A549 (cell line): ENCODE measurements around the gene CALN1. TPM values are rescaled to one million over a fixed set of nuclear protein-coding genes. Genes with fewer than 3 reads are reported as not detected.

Source experiments
- ATAC-seq, 2 experiments: fragments of 200-7000 bp in 1 of 2; fragments of >200 bp in 1 of 2; cut with Nextera tagmentation in 1 of 2; cut with Tn5 transposase in 1 of 2; 3 replicates each; pipeline versions ENCODE4 v1.8.0 to v1.9.1; 2018 to 2020; ENCODE audit warnings: mild to moderate bottlenecking in 1 of 2, moderate library complexity in 1 of 2
- CTCF ChIA-PET: fragments of 300-600 bp; sonication (Branson Sonifier 250); formaldehyde crosslinking; extraction: SDS; loops from one replicate; lab custom pipeline; 2021; ENCODE audit warnings: antibody characterized with exemption, inconsistent platforms; lab: Yijun Ruan, JAX
- POLR2A ChIA-PET: fragments of 350-600 bp; formaldehyde crosslinking; extraction: SDS; loops from one replicate; lab custom pipeline; 2021; ENCODE audit warnings: antibody characterized with exemption, inconsistent platforms; lab: Yijun Ruan, JAX
- DNase-seq, 2 experiments: peaks; one replicate each; pipeline versions ENCODE4 v3.0.0 to v3.0.0-alpha.2; 2011 to 2016; ENCODE audit warnings: low read depth in 1 of 2, low spot score in 1 of 2
- FAIRE-seq: peaks from 2 replicates; lab custom pipeline; 2011; peaks lifted over from hg19 to GRCh38; lab: Jason Lieb, UNC
- H3K27ac ChIP-seq, 2 experiments: fragments of >200 bp; sonication (Bioruptor Twin); formaldehyde crosslinking; 3 replicates each; pipeline ENCODE4 v1.5.1; 2016 to 2017
- H3K4me1 ChIP-seq: fragments of >200 bp; sonication (Bioruptor Twin); formaldehyde crosslinking; 3 replicates; pipeline ENCODE4 v1.6.1; 2016
- H3K4me2 ChIP-seq: fragments of >200 bp; sonication (Bioruptor Twin); formaldehyde crosslinking; 3 replicates; pipeline ENCODE4 v1.6.1; 2016
- H3K4me3 ChIP-seq: fragments of >200 bp; sonication (Bioruptor Twin); formaldehyde crosslinking; 3 replicates; pipeline ENCODE4 v1.5.1; 2016
- H3K9me3 ChIP-seq: fragments of >200 bp; sonication (Bioruptor Twin); formaldehyde crosslinking; 3 replicates; pipeline ENCODE4 v1.6.1; 2016
- CBX8 ChIP-seq: fragments of 200-600 bp; sonication (generic); IDR thresholded peaks from 2 replicates; pipeline ENCODE4 v1.6.1; 2016
- CEBPB ChIP-seq, 2 experiments: fragments of >200 bp in 1 of 2; sonication (Bioruptor Twin) in 1 of 2; formaldehyde crosslinking in 1 of 2; IDR thresholded peaks; 2 replicates each; pipeline ENCODE4 v1.6.1; 2012 to 2016
- CHD2 ChIP-seq: fragments of 150-350 bp; IDR thresholded peaks from 2 replicates; pipeline ENCODE4 v1.6.1; 2014; ENCODE audit warnings: low read length; ENCODE audit not compliant: partially characterized antibody
- EHF ChIP-seq: fragments of 250-450 bp; sonication (Bioruptor Pico); IDR thresholded peaks from 2 replicates; pipeline ENCODE4 v1.5.0; 2020; ENCODE audit warnings: mild to moderate bottlenecking
- EHMT2 ChIP-seq: fragments of 200-600 bp; sonication (generic); IDR thresholded peaks from 2 replicates; pipeline ENCODE4 v1.6.1; 2016; ENCODE audit warnings: antibody characterized with exemption, low read depth, mild to moderate bottlenecking, moderate library complexity
- ESRRA ChIP-seq: fragments of 150-350 bp; IDR thresholded peaks from 2 replicates; pipeline ENCODE4 v1.6.1; 2014; ENCODE audit warnings: mild to moderate bottlenecking, low read length, borderline replicate concordance
- FOSB ChIP-seq: fragments of 250-450 bp; sonication (Bioruptor Pico); IDR thresholded peaks from 2 replicates; pipeline ENCODE4 v1.5.0; 2020; ENCODE audit warnings: mild to moderate bottlenecking, moderate library complexity
- FOXS1 ChIP-seq: fragments of 250-450 bp; sonication (Bioruptor Pico); IDR thresholded peaks from 2 replicates; pipeline ENCODE4 v1.5.0; 2020; ENCODE audit warnings: mild to moderate bottlenecking, moderate library complexity
- HOXA7 ChIP-seq: fragments of 250-450 bp; sonication (Bioruptor Pico); IDR thresholded peaks from 2 replicates; pipeline ENCODE4 v1.5.0; 2020; ENCODE audit warnings: mild to moderate bottlenecking, moderate library complexity
- HOXB13 ChIP-seq: fragments of 250-450 bp; sonication (Bioruptor Pico); IDR thresholded peaks from 2 replicates; pipeline ENCODE4 v1.5.0; 2020; ENCODE audit warnings: low read depth, mild to moderate bottlenecking, moderate library complexity
- JUN ChIP-seq, 2 experiments: fragments of >200 bp; sonication (Bioruptor Twin); formaldehyde crosslinking; IDR thresholded peaks; 2 replicates in 1 of 2; 3 replicates in 1 of 2; pipeline ENCODE4 v1.6.1; 2016 to 2017
- JUNB ChIP-seq: fragments of >200 bp; sonication (Bioruptor Twin); formaldehyde crosslinking; IDR thresholded peaks from 2 replicates; pipeline ENCODE4 v1.6.1; 2016
- KDM1A ChIP-seq: fragments of 200-600 bp; sonication (generic); IDR thresholded peaks from 2 replicates; pipeline ENCODE4 v1.6.1; 2016; ENCODE audit warnings: low read depth, mild to moderate bottlenecking
- KDM5A ChIP-seq: fragments of 200-600 bp; sonication (generic); IDR thresholded peaks from 2 replicates; pipeline ENCODE4 v1.6.1; 2016; ENCODE audit warnings: antibody characterized with exemption, mild to moderate bottlenecking
- MYC ChIP-seq: IDR thresholded peaks from 2 replicates; pipeline ENCODE4 v1.6.1; 2012; ENCODE audit warnings: mild to moderate bottlenecking, inconsistent platforms, low read length, improper control_type of control experiment, borderline replicate concordance
- NFE2L2 ChIP-seq: fragments of 150-350 bp; conservative IDR thresholded peaks from 2 replicates; pipeline ENCODE4 v1.6.1; 2014; ENCODE audit warnings: low read length
- POLR2A ChIP-seq: IDR thresholded peaks from 2 replicates; pipeline ENCODE4 v1.6.1; 2012; ENCODE audit warnings: mild to moderate bottlenecking, low read length
- RARB ChIP-seq: fragments of 250-450 bp; sonication (Bioruptor Pico); IDR thresholded peaks from 2 replicates; pipeline ENCODE4 v1.8.0; 2021; ENCODE audit warnings: mild to moderate bottlenecking, moderate library complexity
- RCOR1 ChIP-seq: fragments of 150-350 bp; IDR thresholded peaks from 2 replicates; pipeline ENCODE4 v1.6.1; 2014; ENCODE audit warnings: antibody characterized with exemption, low read length, low read depth
- RFX5 ChIP-seq: fragments of 450-650 bp; IDR thresholded peaks from 2 replicates; pipeline ENCODE4 v1.7.1; 2014; ENCODE audit warnings: antibody characterized with exemption, mild to moderate bottlenecking, moderate library complexity
- SMC3 ChIP-seq: fragments of >200 bp; sonication (Bioruptor Twin); formaldehyde crosslinking; IDR thresholded peaks from 3 replicates; pipeline ENCODE4 v1.6.1; 2018; ENCODE audit warnings: inconsistent platforms
- SREBF2 ChIP-seq: fragments of 450-650 bp; IDR thresholded peaks from 2 replicates; pipeline ENCODE4 v1.6.1; 2014; ENCODE audit warnings: mild to moderate bottlenecking, moderate library complexity
- ZFP36 ChIP-seq: fragments of 450-650 bp; IDR thresholded peaks from 2 replicates; pipeline ENCODE4 v1.6.1; 2014; ENCODE audit warnings: borderline replicate concordance; ENCODE audit not compliant: partially characterized antibody
- ZNF302 ChIP-seq: fragments of 250-450 bp; sonication (Bioruptor Pico); IDR thresholded peaks from 2 replicates; pipeline ENCODE4 v1.9.0; 2021; ENCODE audit warnings: inconsistent platforms, mild to moderate bottlenecking, moderate library complexity
- WGBS: methylation state at CpG from one replicate; pipeline ENCODE4 v1.1.6; 2017; ENCODE audit errors: missing lambda C conversion rate; 5-methylcytosine and 5-hydroxymethylcytosine counted together
- polyA plus RNA-seq, 4 experiments: library from polyadenylated mRNA; depleted of rRNA in 3 of 4; stranded (reverse); fragments of >200 nt; fragmentation: RNase III in 1 of 4; extraction: RNeasy Plus Mini Kit Qiagen cat#74134 plus additional on column Dnase treatment in 1 of 4; gene quantifications; 2 replicates in 3 of 4; 3 replicates in 1 of 4; pipeline ENCODE4 v1.2.3, GENCODE V29; 2011 to 2017
- TF ChIP-seq, protein P1 (sequence below): fragments of 150-350 bp; IDR thresholded peaks from 2 replicates; pipeline ENCODE4 v1.6.1; 2014; ENCODE audit warnings: low read depth, mild to moderate bottlenecking, low read length
- TF ChIP-seq, protein P2 (sequence below): fragments of >200 bp; sonication (Bioruptor Twin); formaldehyde crosslinking; IDR thresholded peaks from 3 replicates; pipeline ENCODE4 v1.6.1; 2016
- TF ChIP-seq, protein P3 (sequence below): fragments of 450-650 bp; IDR thresholded peaks from 2 replicates; pipeline ENCODE4 v1.6.1; 2014; ENCODE audit warnings: antibody characterized with exemption
- TF ChIP-seq, protein P4 (sequence below): fragments of 200-600 bp; sonication (generic); IDR thresholded peaks from 2 replicates; pipeline ENCODE4 v1.6.1; 2016; ENCODE audit warnings: antibody characterized with exemption, mild to moderate bottlenecking, moderate library complexity
- TF ChIP-seq, protein P5 (sequence below): fragments of >200 bp; sonication (Bioruptor Twin); formaldehyde crosslinking; IDR thresholded peaks from 2 replicates; pipeline ENCODE4 v1.6.1; 2016
- TF ChIP-seq, protein P6 (sequence below): fragments of 250-450 bp; sonication (Bioruptor Pico); IDR thresholded peaks from 2 replicates; pipeline ENCODE4 v1.5.0; 2020; ENCODE audit warnings: low read depth, mild to moderate bottlenecking, moderate library complexity
- TF ChIP-seq, protein P7 (sequence below): IDR thresholded peaks from 2 replicates; pipeline ENCODE4 v1.6.1; 2012

CALN1 gene
- polyA plus RNA-seq, 2 of the 4 experiments (the other 2 are of a cell fraction): not detected

DNA sequence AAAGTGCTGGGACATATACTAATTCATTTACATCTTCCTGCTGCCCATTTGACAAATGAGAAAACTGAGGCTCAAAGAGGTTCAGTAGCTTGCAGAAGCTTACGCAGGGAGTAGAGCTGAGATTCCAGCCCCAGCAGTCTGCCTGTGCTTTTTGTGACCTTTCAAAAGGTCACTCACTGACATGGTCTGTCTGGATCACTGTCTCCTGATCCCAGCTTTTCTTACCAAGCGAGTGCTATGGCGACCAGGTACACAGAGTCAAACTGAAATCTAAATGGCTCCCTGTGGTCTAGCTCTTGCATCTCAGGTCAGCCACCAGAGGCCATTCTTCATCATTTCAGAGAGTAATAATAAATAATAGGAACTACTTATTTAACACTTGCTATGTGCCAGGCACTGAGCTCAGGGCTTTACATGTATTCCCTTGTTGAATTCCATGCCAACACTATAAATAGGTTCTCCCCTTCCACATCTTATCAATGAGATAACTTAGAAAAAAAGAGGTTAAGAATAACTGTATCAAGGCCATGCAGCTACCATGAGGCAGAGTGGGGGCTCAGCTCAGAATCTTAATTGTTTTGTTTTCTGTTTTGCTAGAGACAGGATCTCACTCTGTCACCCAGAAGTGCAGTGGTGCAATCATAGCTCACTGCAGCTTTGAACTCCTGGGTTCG lies 381.0 kb downstream of the CALN1 start:
- H3K4me1 ChIP-seq: no peaks in the 10 kb centered on the region
- FAIRE-seq (no peak), ATAC-seq (no peak), DNase-seq (no peak)
- no peak overlapping the region for H3K4me3 ChIP-seq
- ChIA-PET CTCF (interaction anchor here (1.1 kb wide), 1 partner anchor 462 kb away, joined by 3 read pairs; no protein-coding TSS in a partner anchor), POLR2A (no interaction called here)
- no peak overlapping the region for H3K4me2 ChIP-seq
- TF ChIP-seq FOXS1 (CRISPR knock-in tag) (no peak), CHD2 (no peak), SREBF2 (no peak), KDM1A (no peak), SMC3 (no peak), HOXA7 (CRISPR knock-in tag) (no peak), FOSB (CRISPR knock-in tag) (no peak), ZFP36 (no peak), HOXB13 (no peak), NFE2L2 (no peak), ESRRA (no peak), RFX5 (no peak), JUN (IDR thresholded peaks at IDR 0.05) (no peak), POLR2A (no peak)
- TF ChIP-seq, protein P1, sequence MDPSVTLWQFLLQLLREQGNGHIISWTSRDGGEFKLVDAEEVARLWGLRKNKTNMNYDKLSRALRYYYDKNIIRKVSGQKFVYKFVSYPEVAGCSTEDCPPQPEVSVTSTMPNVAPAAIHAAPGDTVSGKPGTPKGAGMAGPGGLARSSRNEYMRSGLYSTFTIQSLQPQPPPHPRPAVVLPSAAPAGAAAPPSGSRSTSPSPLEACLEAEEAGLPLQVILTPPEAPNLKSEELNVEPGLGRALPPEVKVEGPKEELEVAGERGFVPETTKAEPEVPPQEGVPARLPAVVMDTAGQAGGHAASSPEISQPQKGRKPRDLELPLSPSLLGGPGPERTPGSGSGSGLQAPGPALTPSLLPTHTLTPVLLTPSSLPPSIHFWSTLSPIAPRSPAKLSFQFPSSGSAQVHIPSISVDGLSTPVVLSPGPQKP: no peak
- TF ChIP-seq, protein P2, sequence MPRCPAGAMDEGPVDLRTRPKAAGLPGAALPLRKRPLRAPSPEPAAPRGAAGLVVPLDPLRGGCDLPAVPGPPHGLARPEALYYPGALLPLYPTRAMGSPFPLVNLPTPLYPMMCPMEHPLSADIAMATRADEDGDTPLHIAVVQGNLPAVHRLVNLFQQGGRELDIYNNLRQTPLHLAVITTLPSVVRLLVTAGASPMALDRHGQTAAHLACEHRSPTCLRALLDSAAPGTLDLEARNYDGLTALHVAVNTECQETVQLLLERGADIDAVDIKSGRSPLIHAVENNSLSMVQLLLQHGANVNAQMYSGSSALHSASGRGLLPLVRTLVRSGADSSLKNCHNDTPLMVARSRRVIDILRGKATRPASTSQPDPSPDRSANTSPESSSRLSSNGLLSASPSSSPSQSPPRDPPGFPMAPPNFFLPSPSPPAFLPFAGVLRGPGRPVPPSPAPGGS: no peak
- TF ChIP-seq, protein P3, sequence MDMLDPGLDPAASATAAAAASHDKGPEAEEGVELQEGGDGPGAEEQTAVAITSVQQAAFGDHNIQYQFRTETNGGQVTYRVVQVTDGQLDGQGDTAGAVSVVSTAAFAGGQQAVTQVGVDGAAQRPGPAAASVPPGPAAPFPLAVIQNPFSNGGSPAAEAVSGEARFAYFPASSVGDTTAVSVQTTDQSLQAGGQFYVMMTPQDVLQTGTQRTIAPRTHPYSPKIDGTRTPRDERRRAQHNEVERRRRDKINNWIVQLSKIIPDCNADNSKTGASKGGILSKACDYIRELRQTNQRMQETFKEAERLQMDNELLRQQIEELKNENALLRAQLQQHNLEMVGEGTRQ: no peak
- TF ChIP-seq, protein P4, sequence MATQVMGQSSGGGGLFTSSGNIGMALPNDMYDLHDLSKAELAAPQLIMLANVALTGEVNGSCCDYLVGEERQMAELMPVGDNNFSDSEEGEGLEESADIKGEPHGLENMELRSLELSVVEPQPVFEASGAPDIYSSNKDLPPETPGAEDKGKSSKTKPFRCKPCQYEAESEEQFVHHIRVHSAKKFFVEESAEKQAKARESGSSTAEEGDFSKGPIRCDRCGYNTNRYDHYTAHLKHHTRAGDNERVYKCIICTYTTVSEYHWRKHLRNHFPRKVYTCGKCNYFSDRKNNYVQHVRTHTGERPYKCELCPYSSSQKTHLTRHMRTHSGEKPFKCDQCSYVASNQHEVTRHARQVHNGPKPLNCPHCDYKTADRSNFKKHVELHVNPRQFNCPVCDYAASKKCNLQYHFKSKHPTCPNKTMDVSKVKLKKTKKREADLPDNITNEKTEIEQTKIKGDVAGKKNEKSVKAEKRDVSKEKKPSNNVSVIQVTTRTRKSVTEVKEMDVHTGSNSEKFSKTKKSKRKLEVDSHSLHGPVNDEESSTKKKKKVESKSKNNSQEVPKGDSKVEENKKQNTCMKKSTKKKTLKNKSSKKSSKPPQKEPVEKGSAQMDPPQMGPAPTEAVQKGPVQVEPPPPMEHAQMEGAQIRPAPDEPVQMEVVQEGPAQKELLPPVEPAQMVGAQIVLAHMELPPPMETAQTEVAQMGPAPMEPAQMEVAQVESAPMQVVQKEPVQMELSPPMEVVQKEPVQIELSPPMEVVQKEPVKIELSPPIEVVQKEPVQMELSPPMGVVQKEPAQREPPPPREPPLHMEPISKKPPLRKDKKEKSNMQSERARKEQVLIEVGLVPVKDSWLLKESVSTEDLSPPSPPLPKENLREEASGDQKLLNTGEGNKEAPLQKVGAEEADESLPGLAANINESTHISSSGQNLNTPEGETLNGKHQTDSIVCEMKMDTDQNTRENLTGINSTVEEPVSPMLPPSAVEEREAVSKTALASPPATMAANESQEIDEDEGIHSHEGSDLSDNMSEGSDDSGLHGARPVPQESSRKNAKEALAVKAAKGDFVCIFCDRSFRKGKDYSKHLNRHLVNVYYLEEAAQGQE: no peak
- TF ChIP-seq, protein P5, sequence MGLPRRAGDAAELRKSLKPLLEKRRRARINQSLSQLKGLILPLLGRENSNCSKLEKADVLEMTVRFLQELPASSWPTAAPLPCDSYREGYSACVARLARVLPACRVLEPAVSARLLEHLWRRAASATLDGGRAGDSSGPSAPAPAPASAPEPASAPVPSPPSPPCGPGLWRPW: no peak
- no peaks in the 10 kb centered on the region for H3K9me3 ChIP-seq
- H3K27ac ChIP-seq: no peak overlapping the region
- WGBS: 5% methylated on average over 4 of the region's 4 CpGs

DNA sequence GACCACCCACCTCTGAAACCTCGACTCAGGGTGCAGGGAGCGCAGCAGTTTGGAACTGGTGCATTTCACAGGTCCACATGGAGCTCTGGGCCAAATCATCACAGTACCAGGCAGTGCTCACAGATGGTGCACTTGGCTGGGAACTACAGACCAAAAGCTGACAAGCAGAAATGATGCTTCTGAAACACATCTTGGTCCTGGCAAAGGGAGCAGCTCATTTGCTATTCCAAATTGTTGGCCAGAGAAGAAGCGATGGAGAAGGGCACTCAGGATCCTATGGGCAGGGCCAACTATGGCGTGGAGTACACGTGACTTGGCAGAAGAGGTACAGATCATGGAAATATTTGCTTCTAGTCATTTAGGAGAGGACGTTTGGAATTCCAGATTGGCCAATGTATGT lies 383.9 kb downstream of the CALN1 start:
- no peaks in the 10 kb centered on the region for H3K4me1 ChIP-seq
- no peak for DNase-seq
- no peaks in the 10 kb centered on the region for H3K9me3 ChIP-seq
- CTCF ChIA-PET: interaction anchor here (0.6 kb wide), 1 partner anchor 111 kb away, joined by 3 read pairs; no protein-coding TSS in a partner anchor
- FAIRE-seq: no peak
- POLR2A ChIA-PET: no interaction called here
- H3K4me3 ChIP-seq: no peak overlapping the region
- H3K4me2 ChIP-seq: no peak overlapping the region
- no peak for ATAC-seq
- H3K27ac ChIP-seq: no peak overlapping the region
- WGBS: 11% methylated on average over 6 of the region's 6 CpGs
- TF ChIP-seq, protein P6, sequence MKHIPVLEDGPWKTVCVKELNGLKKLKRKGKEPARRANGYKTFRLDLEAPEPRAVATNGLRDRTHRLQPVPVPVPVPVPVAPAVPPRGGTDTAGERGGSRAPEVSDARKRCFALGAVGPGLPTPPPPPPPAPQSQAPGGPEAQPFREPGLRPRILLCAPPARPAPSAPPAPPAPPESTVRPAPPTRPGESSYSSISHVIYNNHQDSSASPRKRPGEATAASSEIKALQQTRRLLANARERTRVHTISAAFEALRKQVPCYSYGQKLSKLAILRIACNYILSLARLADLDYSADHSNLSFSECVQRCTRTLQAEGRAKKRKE (CRISPR knock-in tag): no peak
- TF ChIP-seq EHF (CRISPR knock-in tag) (no peak), ZNF302 (CRISPR knock-in tag) (no peak), CEBPB (IDR thresholded peaks at IDR 0.05) (no peak), SMC3 (no peak), NFE2L2 (no peak), RCOR1 (no peak), RARB (CRISPR knock-in tag) (no peak), CBX8 (no peak), MYC (no peak), EHMT2 (no peak), JUNB (no peak), KDM5A (no peak)
- TF ChIP-seq, protein P7, sequence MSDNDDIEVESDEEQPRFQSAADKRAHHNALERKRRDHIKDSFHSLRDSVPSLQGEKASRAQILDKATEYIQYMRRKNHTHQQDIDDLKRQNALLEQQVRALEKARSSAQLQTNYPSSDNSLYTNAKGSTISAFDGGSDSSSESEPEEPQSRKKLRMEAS: no peak
